Natural killer cell (primary cell): ENCODE measurements around the gene ARID5B. TPM values are rescaled to one million over a fixed set of nuclear protein-coding genes. Genes with fewer than 3 reads are reported as not detected.

Source experiments
- ATAC-seq, 3 donors: fragments of 150-1000 bp in 2 of 3; fragments of 200-7000 bp in 1 of 3; cut with Tn5 transposase; 1 replicate in 1 of 3; 2 replicates in 2 of 3; pipeline ENCODE4 v1.10.0; 2021; ENCODE audit warnings: mild to moderate bottlenecking in 2 of 3, moderate library complexity in 2 of 3
- DNase-seq, 2 donors: peaks; one replicate each; pipeline versions ENCODE4 v3.0.0 to v3.0.0-alpha.2; 2013 to 2021; ENCODE audit warnings: mixed read lengths in 1 of 2
- H3K27ac ChIP-seq: one replicate; pipeline ENCODE4 v1.5.1; 2013; ENCODE audit warnings: mild to moderate bottlenecking, low read length
- H3K27me3 ChIP-seq: one replicate; pipeline ENCODE4 v1.6.1; 2013; ENCODE audit warnings: low read length; ENCODE audit not compliant: control insufficient read depth, insufficient read depth
- H3K36me3 ChIP-seq: one replicate; pipeline ENCODE4 v1.6.1; 2013; ENCODE audit warnings: low read length; ENCODE audit not compliant: control insufficient read depth, insufficient read depth
- H3K4me1 ChIP-seq: one replicate; pipeline ENCODE4 v1.6.1; 2013; ENCODE audit warnings: low read length; ENCODE audit not compliant: control insufficient read depth, insufficient read depth
- H3K4me3 ChIP-seq: one replicate; pipeline ENCODE4 v1.5.1; 2013; ENCODE audit warnings: low read length
- H3K9me3 ChIP-seq: one replicate; pipeline ENCODE4 v1.6.1; 2013; ENCODE audit warnings: low read length; ENCODE audit not compliant: control insufficient read depth, insufficient read depth
- H3K27ac Mint-ChIP-seq, 2 donors: one replicate each; pipeline ENCODE4 v1.8.0; 2022; ENCODE audit warnings: mild to moderate bottlenecking in 2 of 2, mixed read lengths in 2 of 2, moderate library complexity in 1 of 2
- H3K27me3 Mint-ChIP-seq, 2 donors: one replicate each; pipeline ENCODE4 v1.8.0; 2022; ENCODE audit warnings: low read depth in 2 of 2, mixed read lengths in 2 of 2
- H3K36me3 Mint-ChIP-seq: one replicate; pipeline ENCODE4 v1.8.0; 2022; ENCODE audit warnings: mixed read lengths
- H3K4me1 Mint-ChIP-seq, 2 donors: one replicate each; pipeline ENCODE4 v1.8.0; 2022; ENCODE audit warnings: mixed read lengths in 2 of 2
- H3K4me3 Mint-ChIP-seq: one replicate; pipeline ENCODE4 v1.8.0; 2022; ENCODE audit warnings: mild to moderate bottlenecking, moderate library complexity, mixed read lengths
- H3K9me3 Mint-ChIP-seq, 2 donors: one replicate each; pipeline ENCODE4 v1.8.0; 2022; ENCODE audit warnings: mixed read lengths in 2 of 2
- WGBS: methylation state at CpG from one replicate; pipeline ENCODE4 v1.1.7; 2013; ENCODE audit warnings: missing lambda C conversion rate; ENCODE audit not compliant: insufficient coverage; 5-methylcytosine and 5-hydroxymethylcytosine counted together
- intact Hi-C: fragments of 100-400 bp; cut with micrococcal nuclease; formaldehyde crosslinking; loops from one replicate; pipeline ENCODE4 v1.14.2; 2022
- total RNA-seq, 4 donors: library from RNA; stranded (reverse); fragments of 120-200 nt in 1 of 4; gene quantifications; one replicate each; pipeline versions ENCODE4 v1.2.3 to v1.2.4, GENCODE V29; 2013 to 2022
- TF ChIP-seq, protein P1 (sequence below): fragments of 200-600 bp; IDR thresholded peaks from one replicate; pipeline ENCODE4 v1.8.0; 2022; ENCODE audit warnings: antibody characterized with exemption

Gene ARID5B
- total RNA-seq, 3 donors from 2014 or later (not counting 1 experiment from before 2014, with no cell fraction given), result 22.3 to 44.3 (median 31.3) TPM

DNA sequence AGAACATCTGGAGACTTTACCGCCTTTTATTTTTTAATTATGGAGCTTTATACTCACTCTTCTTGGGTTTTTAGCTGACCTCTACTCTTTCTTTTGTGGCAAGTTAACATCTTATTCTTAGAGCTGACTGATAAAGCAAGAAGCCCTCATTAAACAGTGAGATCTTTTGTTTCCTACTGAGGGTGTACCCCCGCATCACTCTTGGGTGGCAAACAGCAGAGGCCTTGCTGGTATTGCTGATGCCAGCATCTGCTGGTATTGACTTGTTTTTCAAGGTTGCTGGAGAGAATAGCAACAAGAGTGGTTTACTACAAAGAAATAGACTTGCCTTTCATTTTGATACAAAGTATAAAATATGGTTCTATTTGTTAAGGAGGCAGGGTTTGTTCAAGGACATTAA is 154.7 kb downstream of the ARID5B start:
- Mint-ChIP-seq H3K4me1 (peaks cover 48 to 85% of the 10 kb centered on the region in 2 donors), H3K36me3 (peaks cover 35% of the 10 kb centered on the region), H3K9me3 (no peaks in the 10 kb centered on the region), H3K4me3 (no peak overlapping the region), H3K27ac (peak overlapping the region; percentile 78 to 89), H3K27me3 (no peaks in the 10 kb centered on the region)
- Histone ChIP-seq H3K4me1 (peaks cover 15% of the 10 kb centered on the region), H3K36me3 (peaks cover 51% of the 10 kb centered on the region), H3K27ac (no peak overlapping the region), H3K27me3 (no peaks in the 10 kb centered on the region), H3K4me3 (no peak overlapping the region), H3K9me3 (no peaks in the 10 kb centered on the region)
- no peak for DNase-seq
- TF ChIP-seq, protein P1, sequence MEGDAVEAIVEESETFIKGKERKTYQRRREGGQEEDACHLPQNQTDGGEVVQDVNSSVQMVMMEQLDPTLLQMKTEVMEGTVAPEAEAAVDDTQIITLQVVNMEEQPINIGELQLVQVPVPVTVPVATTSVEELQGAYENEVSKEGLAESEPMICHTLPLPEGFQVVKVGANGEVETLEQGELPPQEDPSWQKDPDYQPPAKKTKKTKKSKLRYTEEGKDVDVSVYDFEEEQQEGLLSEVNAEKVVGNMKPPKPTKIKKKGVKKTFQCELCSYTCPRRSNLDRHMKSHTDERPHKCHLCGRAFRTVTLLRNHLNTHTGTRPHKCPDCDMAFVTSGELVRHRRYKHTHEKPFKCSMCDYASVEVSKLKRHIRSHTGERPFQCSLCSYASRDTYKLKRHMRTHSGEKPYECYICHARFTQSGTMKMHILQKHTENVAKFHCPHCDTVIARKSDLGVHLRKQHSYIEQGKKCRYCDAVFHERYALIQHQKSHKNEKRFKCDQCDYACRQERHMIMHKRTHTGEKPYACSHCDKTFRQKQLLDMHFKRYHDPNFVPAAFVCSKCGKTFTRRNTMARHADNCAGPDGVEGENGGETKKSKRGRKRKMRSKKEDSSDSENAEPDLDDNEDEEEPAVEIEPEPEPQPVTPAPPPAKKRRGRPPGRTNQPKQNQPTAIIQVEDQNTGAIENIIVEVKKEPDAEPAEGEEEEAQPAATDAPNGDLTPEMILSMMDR, result no peak
- intact Hi-C loops, result no loop called here
- ATAC-seq, result no peak
- 94% methylated on average over 2 of the region's 2 CpGs for WGBS

DNA sequence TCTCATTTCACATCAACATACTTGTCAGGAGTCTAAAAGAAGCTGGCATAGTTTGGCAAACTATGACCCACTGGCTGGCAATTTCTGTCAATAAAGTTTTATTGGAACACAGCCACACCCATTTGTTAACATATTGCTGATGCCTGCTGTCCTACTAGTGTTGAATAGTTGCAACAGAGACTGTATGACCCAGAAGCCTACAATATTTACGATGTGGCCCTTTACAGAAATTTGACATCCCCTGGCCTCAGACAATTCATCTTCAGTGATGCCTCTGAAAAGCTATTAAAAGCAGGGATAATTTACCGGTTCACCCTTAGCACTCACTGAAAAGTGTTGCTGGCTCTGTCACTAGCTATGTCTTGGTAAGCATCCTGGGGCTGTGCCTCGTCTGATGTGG is 155.2 kb downstream of the ARID5B start:
- no peaks in the 10 kb centered on the region for H3K27me3 ChIP-seq
- H3K4me3 Mint-ChIP-seq, result no peak overlapping the region
- peaks cover 46 to 82% of the 10 kb centered on the region in 2 donors for H3K4me1 Mint-ChIP-seq
- DNase-seq (no peak), ATAC-seq (no peak)
- H3K27me3 Mint-ChIP-seq, result no peaks in the 10 kb centered on the region
- peaks cover 15% of the 10 kb centered on the region for H3K4me1 ChIP-seq
- H3K27ac Mint-ChIP-seq, result peak overlapping the region in 1 of 2 donors; percentile 89
- TF ChIP-seq, protein P1, result no peak
- intact Hi-C loops, result no loop called here
- no peaks in the 10 kb centered on the region for H3K9me3 Mint-ChIP-seq
- peaks cover 52% of the 10 kb centered on the region for H3K36me3 ChIP-seq
- H3K27ac ChIP-seq, result no peak overlapping the region
- 98% methylated on average over 3 of the region's 3 CpGs for WGBS
- peaks cover 35% of the 10 kb centered on the region for H3K36me3 Mint-ChIP-seq
- H3K4me3 ChIP-seq, result no peak overlapping the region
- H3K9me3 ChIP-seq, result no peaks in the 10 kb centered on the region

DNA sequence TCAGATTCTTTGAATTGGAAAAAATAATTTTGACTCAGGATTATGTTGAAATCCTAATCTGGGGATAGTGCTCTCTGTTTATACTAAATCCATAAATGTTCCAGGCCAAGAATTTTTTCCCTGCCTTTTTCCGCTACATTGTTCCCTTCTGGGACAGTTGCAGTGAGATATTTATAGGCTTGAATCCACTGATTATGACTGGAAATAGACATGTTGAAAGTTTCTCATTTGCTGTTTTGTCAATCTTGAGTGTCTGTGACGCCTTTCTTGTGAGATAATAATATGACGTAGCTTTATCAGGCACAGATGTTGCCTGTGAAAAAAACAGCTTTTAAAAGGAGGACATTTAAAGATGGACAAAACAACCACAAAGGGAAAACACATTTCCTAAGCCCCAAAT is 155.9 kb downstream of the ARID5B start:
- Mint-ChIP-seq H3K27me3 (no peaks in the 10 kb centered on the region), H3K27ac (peak overlapping the region in 1 of 2 donors; percentile 68), H3K4me1 (peaks cover 44 to 80% of the 10 kb centered on the region in 2 donors), H3K9me3 (no peaks in the 10 kb centered on the region), H3K4me3 (no peak overlapping the region), H3K36me3 (peaks cover 40% of the 10 kb centered on the region)
- Histone ChIP-seq H3K9me3 (no peaks in the 10 kb centered on the region), H3K27me3 (no peaks in the 10 kb centered on the region), H3K27ac (no peak overlapping the region), H3K4me1 (peaks cover 15% of the 10 kb centered on the region), H3K36me3 (peaks cover 50% of the 10 kb centered on the region), H3K4me3 (no peak overlapping the region)
- ATAC-seq (no peak), DNase-seq (no peak)
- TF ChIP-seq, protein P1, result no peak
- 100% methylated on average over 3 of the region's 3 CpGs for WGBS
- intact Hi-C loops, result no loop called here

DNA sequence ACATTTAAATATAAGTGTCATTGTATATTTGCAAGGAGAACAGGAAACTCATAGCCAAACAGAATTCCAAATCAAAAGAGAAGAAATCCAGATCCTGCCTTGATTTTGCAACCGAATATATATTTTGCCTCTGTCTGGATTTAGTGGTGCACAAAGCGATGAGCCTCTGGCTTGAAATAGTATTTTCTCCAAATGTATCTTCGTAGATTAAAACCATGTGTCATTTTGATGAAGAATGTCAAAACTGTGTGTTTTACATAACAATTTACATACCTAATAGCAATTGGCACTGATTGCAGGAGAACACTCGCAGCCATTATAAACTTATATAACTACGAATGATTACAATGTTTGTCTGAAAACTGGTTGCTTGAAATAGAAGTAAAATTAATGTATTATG is 156.4 kb downstream of the ARID5B start:
- intact Hi-C loops, result no loop called here
- no peaks in the 10 kb centered on the region for H3K27me3 Mint-ChIP-seq
- Histone ChIP-seq H3K36me3 (peaks cover 45% of the 10 kb centered on the region), H3K27ac (no peak overlapping the region), H3K9me3 (no peaks in the 10 kb centered on the region), H3K4me1 (peaks cover 12% of the 10 kb centered on the region), H3K27me3 (no peaks in the 10 kb centered on the region), H3K4me3 (no peak overlapping the region)
- ATAC-seq (no peak), DNase-seq (no peak)
- H3K9me3 Mint-ChIP-seq, result no peaks in the 10 kb centered on the region
- H3K36me3 Mint-ChIP-seq, result peaks cover 35% of the 10 kb centered on the region
- TF ChIP-seq, protein P1, result no peak
- peak overlapping the region in 1 of 2 donors; percentile 68 for H3K27ac Mint-ChIP-seq
- H3K4me3 Mint-ChIP-seq, result no peak overlapping the region
- 100% methylated on average over 5 of the region's 5 CpGs for WGBS
- H3K4me1 Mint-ChIP-seq, result peaks cover 40 to 75% of the 10 kb centered on the region in 2 donors
